Common myeloid progenitor, CD34-positive (primary cell): ENCODE measurements around the gene PHF2.

Experiments used
- CTCF ChIA-PET: fragments of 350-600 bp; sonication (Branson Sonifier 250); formaldehyde crosslinking; loops from one replicate; lab custom pipeline; 2021; ENCODE audit warnings: antibody characterized with exemption; lab: Charles Lee
- POLR2A ChIA-PET: fragments of 350-600 bp; sonication (Branson Sonifier 250); formaldehyde crosslinking; loops from one replicate; lab custom pipeline; 2021; ENCODE audit warnings: antibody characterized with exemption; lab: Charles Lee
- DNase-seq, 3 donors: peaks; one replicate each; pipeline versions ENCODE4 v3.0.0 to v3.0.0-alpha.2; 2013
- H3K27ac ChIP-seq, 2 experiments: 1 replicate in 1 of 2; 2 replicates in 1 of 2; pipeline ENCODE4 v1.7.0; 2013; ENCODE audit warnings: inconsistent platforms in 2 of 2, low read length in 2 of 2, mild to moderate bottlenecking in 2 of 2, low read depth in 1 of 2, moderate library complexity in 1 of 2; ENCODE audit not compliant: severe bottlenecking in 2 of 2, insufficient read depth in 1 of 2, poor library complexity in 1 of 2
- H3K27me3 ChIP-seq, 5 experiments: replicated peaks in 2 of 5; 1 replicate in 3 of 5; 2 replicates in 2 of 5; pipeline versions ENCODE4 v1.6.1 to v1.7.0; 2013; ENCODE audit warnings: low read length in 4 of 5, mild to moderate bottlenecking in 2 of 5, moderate library complexity in 2 of 5, inconsistent platforms in 1 of 5; ENCODE audit not compliant: insufficient read depth in 5 of 5, control insufficient read depth in 4 of 5
- H3K36me3 ChIP-seq, 4 experiments: 1 replicate in 2 of 4; 2 replicates in 2 of 4; pipeline versions ENCODE4 v1.6.1 to v1.7.0; 2013; ENCODE audit warnings: low read length in 3 of 4, control low read depth in 1 of 4, mild to moderate bottlenecking in 1 of 4; ENCODE audit not compliant: control insufficient read depth in 4 of 4, insufficient read depth in 4 of 4
- H3K4me1 ChIP-seq, 4 experiments: 1 replicate in 3 of 4; 2 replicates in 1 of 4; pipeline versions ENCODE4 v1.6.1 to v1.7.1; 2013; ENCODE audit warnings: low read length in 3 of 4, mild to moderate bottlenecking in 3 of 4, control low read depth in 1 of 4, inconsistent platforms in 1 of 4, moderate library complexity in 1 of 4; ENCODE audit not compliant: control insufficient read depth in 4 of 4, insufficient read depth in 4 of 4; ENCODE audit errors: control extremely low read depth in 1 of 4
- H3K4me3 ChIP-seq, 7 experiments: 1 replicate in 4 of 7; 2 replicates in 3 of 7; pipeline versions ENCODE4 v1.5.1 to v1.7.0; 2013; ENCODE audit warnings: mild to moderate bottlenecking in 7 of 7, low read length in 6 of 7, moderate library complexity in 6 of 7, inconsistent platforms in 2 of 7, low read depth in 2 of 7, control low read depth in 1 of 7; ENCODE audit not compliant: insufficient read depth in 4 of 7, control insufficient read depth in 1 of 7; ENCODE audit errors: extremely low read depth in 1 of 7
- H3K9me3 ChIP-seq, 5 experiments: 1 replicate in 4 of 5; 2 replicates in 1 of 5; pipeline versions ENCODE4 v1.6.1 to v1.7.1; 2013; ENCODE audit warnings: low read length in 4 of 5, mild to moderate bottlenecking in 2 of 5, inconsistent platforms in 1 of 5, low read depth in 1 of 5, moderate library complexity in 1 of 5; ENCODE audit not compliant: control insufficient read depth in 4 of 5, insufficient read depth in 2 of 5; ENCODE audit errors: control extremely low read depth in 1 of 5
- WGBS: methylation state at CpG from one replicate; pipeline ENCODE4 v1.1.5; 2013; ENCODE audit not compliant: insufficient coverage; 5-methylcytosine and 5-hydroxymethylcytosine counted together

PHF2 gene

GRCh38 chr9:93617273-93617672, 40.9 kb downstream of the PHF2 start:
- Histone ChIP-seq H3K27ac (no peak overlapping the region), H3K4me3 (no peak overlapping the region), H3K9me3 (no peaks in the 10 kb centered on the region), H3K27me3 (no peaks in the 10 kb centered on the region), H3K36me3 (no peaks in the 10 kb centered on the region), H3K4me1 (peaks cover 0 to 9% (median 3%) of the 10 kb centered on the region in 4 experiments)
- WGBS: 96% methylated on average over 4 of the region's 6 CpGs
- DNase-seq: no peak
- CTCF ChIA-PET: no interaction called here
- POLR2A ChIA-PET: interaction anchor here (0.6 kb wide), 1 partner anchor 318 kb away, joined by 3 read pairs; no protein-coding TSS in a partner anchor

GRCh38 chr9:93619272-93619775, 42.9 kb downstream of the PHF2 start:
- Histone ChIP-seq H3K27me3 (no peaks in the 10 kb centered on the region), H3K27ac (no peak overlapping the region), H3K9me3 (no peaks in the 10 kb centered on the region), H3K4me1 (no peaks in the 10 kb centered on the region), H3K4me3 (no peak overlapping the region), H3K36me3 (no peaks in the 10 kb centered on the region)
- ChIA-PET CTCF (no interaction called here), POLR2A (no interaction called here)
- DNase-seq: no peak
- WGBS: 95% methylated on average over 19 of the region's 19 CpGs

- H3K4me1 ChIP-seq: no peaks in the 10 kb centered on the region
- POLR2A ChIA-PET: no interaction called here
These were observed 43.7 kb downstream of the PHF2 start for GRCh38 chr9:93620041-93620506.

GRCh38 chr9:93620881-93621820, 44.8 kb downstream of the PHF2 start:
- Histone ChIP-seq H3K27me3 (no peaks in the 10 kb centered on the region), H3K4me3 (no peak overlapping the region), H3K4me1 (no peaks in the 10 kb centered on the region), H3K27ac (no peak overlapping the region), H3K9me3 (peaks cover 0 to 3% (median 0%) of the 10 kb centered on the region in 5 experiments), H3K36me3 (no peaks in the 10 kb centered on the region)
- DNase-seq: no peak
- 80% methylated on average over 9 of the region's 14 CpGs for WGBS
- CTCF ChIA-PET: no interaction called here
- POLR2A ChIA-PET: no interaction called here

More at GRCh38 chr9:93620041-93620506, 43.7 kb downstream of the PHF2 start:
- Histone ChIP-seq H3K27ac (no peak overlapping the region), H3K4me3 (no peak overlapping the region), H3K27me3 (no peaks in the 10 kb centered on the region), H3K9me3 (peaks cover 0 to 2% (median 0%) of the 10 kb centered on the region in 5 experiments), H3K36me3 (no peaks in the 10 kb centered on the region)
- 96% methylated on average over 7 of the region's 8 CpGs for WGBS
- CTCF ChIA-PET: no interaction called here
- DNase-seq: no peak

GRCh38 chr9:93621922-93622321, 45.5 kb downstream of the PHF2 start:
- ChIA-PET POLR2A (no interaction called here), CTCF (no interaction called here)
- no peak for DNase-seq
- peaks cover 0 to 8% (median 0%) of the 10 kb centered on the region in 5 experiments for H3K9me3 ChIP-seq
- no peaks in the 10 kb centered on the region for H3K27me3 ChIP-seq
- 83% methylated on average over 1 of the region's 4 CpGs for WGBS
- H3K27ac ChIP-seq: no peak overlapping the region
- H3K4me3 ChIP-seq: no peak overlapping the region
- H3K36me3 ChIP-seq: no peaks in the 10 kb centered on the region
- H3K4me1 ChIP-seq: no peaks in the 10 kb centered on the region

- ChIA-PET POLR2A (no interaction called here), CTCF (interaction anchor here (0.6 kb wide), 1 partner anchor 875 kb away, joined by 3 read pairs; no protein-coding TSS in a partner anchor)
- Histone ChIP-seq H3K36me3 (no peaks in the 10 kb centered on the region), H3K27me3 (no peaks in the 10 kb centered on the region), H3K9me3 (peaks cover under 1 to 11% (median 3%) of the 10 kb centered on the region in 5 experiments), H3K4me3 (no peak overlapping the region), H3K27ac (no peak overlapping the region), H3K4me1 (no peaks in the 10 kb centered on the region)
- no peak for DNase-seq
- WGBS: 100% methylated on average over 2 of the region's 2 CpGs
These were observed 46.3 kb downstream of the PHF2 start for GRCh38 chr9:93622691-93623090.

- Histone ChIP-seq H3K4me1 (no peaks in the 10 kb centered on the region), H3K27ac (no peak overlapping the region), H3K27me3 (no peaks in the 10 kb centered on the region), H3K9me3 (peaks cover 3 to 17% (median 8%) of the 10 kb centered on the region in 5 experiments), H3K4me3 (no peak overlapping the region), H3K36me3 (no peaks in the 10 kb centered on the region)
- DNase-seq: no peak
- ChIA-PET POLR2A (no interaction called here), CTCF (no interaction called here)
- 92% methylated on average over 3 of the region's 3 CpGs for WGBS
These were observed 47.4 kb downstream of the PHF2 start for GRCh38 chr9:93623753-93624152.
